Epithelial cell of esophagus (primary cell): Measurements from ENCODE around the gene VPS9D1.

Experiments
- DNase-seq: peaks from one replicate; pipeline ENCODE4 v3.0.0; 2010; ENCODE audit warnings: low read depth
- H3K4me3 ChIP-seq: 2 replicates; pipeline ENCODE4 v1.5.1; 2011; ENCODE audit warnings: mild to moderate bottlenecking, low read length, control low read depth
- TF ChIP-seq, protein P1 (sequence below): IDR thresholded peaks from 2 replicates; pipeline ENCODE4 v1.5.1; 2011; ENCODE audit warnings: low read depth, mild to moderate bottlenecking, low read length, control low read depth, inconsistent platforms; ENCODE audit not compliant: insufficient read depth; ENCODE audit errors: missing control alignments

VPS9D1 gene

DNA sequence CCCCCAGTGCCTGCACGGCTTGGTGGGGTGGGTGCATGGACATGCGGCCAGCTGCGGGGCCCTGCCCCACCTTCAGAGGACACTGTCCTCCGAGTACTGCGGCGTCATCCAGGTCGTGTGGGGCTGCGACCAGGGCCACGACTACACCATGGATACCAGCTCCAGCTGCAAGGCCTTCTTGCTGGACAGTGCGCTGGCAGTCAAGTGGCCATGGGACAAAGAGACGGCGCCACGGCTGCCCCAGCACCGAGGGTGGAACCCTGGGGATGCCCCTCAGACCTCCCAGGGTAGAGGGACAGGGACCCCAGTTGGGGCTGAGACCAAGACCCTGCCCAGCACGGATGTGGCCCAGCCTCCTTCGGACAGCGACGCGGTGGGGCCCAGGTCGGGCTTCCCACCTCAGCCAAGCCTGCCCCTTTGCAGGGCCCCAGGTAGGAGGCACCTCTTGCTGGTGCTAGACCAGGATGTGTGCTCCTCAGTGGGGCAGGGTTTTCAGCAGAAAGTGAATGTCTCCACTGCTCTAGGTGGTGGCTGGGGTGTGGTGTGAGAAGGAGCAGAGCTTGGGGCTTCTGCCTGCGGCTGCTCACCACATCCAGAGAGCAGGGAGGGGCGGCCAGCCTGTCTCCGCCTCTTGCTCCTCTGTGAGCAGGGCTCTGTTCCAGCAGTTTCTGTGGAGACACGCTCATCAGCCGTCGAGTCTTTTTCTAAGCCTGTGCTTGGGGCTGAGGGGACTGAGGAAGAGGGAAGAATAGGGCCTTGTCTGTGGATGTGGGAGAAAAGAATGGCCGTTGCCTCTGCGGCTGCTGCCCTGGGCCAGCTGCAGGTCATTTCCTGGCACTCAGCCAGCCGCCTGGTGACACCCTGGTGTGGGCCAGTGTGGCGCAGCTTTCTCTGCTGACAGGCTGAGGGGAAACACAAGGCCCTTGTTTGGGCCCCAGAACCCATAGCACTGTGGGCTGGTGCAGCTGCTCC lies 2.9 kb upstream of the VPS9D1 start:
- TF ChIP-seq, protein P1, sequence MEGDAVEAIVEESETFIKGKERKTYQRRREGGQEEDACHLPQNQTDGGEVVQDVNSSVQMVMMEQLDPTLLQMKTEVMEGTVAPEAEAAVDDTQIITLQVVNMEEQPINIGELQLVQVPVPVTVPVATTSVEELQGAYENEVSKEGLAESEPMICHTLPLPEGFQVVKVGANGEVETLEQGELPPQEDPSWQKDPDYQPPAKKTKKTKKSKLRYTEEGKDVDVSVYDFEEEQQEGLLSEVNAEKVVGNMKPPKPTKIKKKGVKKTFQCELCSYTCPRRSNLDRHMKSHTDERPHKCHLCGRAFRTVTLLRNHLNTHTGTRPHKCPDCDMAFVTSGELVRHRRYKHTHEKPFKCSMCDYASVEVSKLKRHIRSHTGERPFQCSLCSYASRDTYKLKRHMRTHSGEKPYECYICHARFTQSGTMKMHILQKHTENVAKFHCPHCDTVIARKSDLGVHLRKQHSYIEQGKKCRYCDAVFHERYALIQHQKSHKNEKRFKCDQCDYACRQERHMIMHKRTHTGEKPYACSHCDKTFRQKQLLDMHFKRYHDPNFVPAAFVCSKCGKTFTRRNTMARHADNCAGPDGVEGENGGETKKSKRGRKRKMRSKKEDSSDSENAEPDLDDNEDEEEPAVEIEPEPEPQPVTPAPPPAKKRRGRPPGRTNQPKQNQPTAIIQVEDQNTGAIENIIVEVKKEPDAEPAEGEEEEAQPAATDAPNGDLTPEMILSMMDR, result no peak
- peak; percentile 43 for DNase-seq
- H3K4me3 ChIP-seq, result peak overlapping the region; percentile 62

DNA sequence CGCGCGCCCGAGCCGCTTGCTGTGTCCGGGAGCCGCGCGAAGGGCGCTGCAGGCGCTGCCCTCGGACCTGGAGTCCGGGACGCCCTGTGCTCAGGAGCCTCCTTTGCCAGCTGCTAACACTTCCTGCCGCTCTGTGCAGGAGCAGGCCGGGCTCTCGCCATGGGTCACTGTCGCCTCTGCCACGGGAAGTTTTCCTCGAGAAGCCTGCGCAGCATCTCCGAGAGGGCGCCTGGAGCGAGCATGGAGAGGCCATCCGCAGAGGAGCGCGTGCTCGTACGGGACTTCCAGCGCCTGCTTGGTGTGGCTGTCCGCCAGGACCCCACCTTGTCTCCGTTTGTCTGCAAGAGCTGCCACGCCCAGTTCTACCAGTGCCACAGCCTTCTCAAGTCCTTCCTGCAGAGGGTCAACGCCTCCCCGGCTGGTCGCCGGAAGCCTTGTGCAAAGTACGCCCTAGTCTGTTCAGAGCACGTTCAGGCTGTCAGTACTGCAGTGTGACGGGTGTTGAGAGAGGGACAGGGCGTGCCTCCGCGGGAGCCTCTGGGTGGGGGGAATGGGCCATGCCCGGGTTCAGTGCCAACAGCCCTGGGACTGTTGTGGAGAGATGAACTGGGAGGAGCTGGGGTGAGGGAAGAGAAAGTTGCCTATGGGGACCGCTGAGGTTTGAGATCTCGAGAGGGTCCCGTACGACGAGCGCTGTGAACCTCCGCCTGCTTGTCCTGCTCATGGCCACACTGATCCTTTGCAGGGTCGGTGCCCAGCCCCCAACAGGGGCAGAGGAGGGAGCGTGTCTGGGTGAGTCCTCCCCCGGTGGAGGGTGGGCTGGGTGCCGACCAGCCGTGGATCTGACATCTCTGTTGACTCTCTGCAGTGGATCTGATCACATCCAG lies 1.9 kb upstream of the VPS9D1 start:
- TF ChIP-seq, protein P1, result no peak
- peak; percentile 85 for DNase-seq
- H3K4me3 ChIP-seq, result peak overlapping the region; percentile 62

DNA sequence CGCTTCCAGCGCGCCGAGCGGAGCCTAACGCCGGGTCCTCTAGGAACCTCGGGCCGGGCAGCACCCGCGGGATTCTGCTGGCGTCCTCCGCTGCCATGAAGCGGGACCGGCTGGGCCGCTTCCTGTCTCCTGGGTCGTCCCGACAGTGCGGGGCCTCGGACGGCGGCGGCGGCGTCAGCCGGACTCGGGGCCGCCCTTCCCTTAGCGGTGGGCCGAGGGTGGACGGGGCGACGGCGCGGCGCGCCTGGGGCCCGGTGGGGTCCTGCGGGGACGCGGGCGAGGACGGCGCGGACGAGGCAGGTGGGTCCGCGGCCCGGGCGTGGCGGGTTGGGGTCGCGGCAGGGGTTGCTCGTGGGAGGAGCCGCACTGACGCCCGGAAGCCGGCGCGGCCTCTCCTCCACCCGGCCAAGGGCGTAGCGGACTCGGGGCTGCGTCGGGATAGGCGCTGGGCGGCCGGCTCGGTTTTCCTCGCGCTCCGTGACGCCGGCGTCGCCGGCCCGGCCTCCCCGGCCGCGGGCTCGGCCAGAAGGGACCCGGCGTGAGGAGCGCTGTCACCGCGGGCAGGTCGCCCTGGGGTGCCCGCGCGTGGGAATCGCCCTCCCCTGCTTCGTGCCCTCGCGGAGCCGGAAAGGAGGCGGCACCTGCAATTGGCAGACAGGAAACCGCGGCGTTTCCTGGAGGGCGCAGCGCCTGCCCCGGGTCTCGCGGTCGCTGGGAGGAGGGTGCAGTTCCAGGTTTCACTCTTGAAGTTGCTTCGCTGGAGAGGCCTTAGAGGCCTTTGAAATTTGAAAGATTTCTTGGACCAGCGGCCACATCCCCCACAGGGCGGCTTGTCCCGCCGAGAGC lies 1.1 kb upstream of the VPS9D1 start:
- peak overlapping the region; percentile 62 for H3K4me3 ChIP-seq
- TF ChIP-seq, protein P1, result no peak
- peak; percentile 64 for DNase-seq

DNA sequence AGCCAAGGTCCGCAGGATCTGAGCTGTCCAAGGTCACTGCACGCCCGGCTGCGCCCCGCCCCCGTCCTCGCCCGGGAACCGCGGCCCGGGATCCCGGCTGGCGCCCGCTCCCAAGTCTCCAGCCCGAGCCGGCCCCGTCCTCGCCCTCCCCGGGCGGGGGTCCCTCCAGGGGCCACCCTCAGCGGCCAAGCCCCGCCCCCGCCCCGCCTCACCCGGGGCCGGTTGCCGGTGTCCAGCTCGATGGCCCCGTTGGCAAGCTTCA lies 216 bp downstream of the VPS9D1 start:
- peak overlapping the region; percentile 62 for H3K4me3 ChIP-seq
- no peak for DNase-seq
- TF ChIP-seq, protein P1, result no peak

DNA sequence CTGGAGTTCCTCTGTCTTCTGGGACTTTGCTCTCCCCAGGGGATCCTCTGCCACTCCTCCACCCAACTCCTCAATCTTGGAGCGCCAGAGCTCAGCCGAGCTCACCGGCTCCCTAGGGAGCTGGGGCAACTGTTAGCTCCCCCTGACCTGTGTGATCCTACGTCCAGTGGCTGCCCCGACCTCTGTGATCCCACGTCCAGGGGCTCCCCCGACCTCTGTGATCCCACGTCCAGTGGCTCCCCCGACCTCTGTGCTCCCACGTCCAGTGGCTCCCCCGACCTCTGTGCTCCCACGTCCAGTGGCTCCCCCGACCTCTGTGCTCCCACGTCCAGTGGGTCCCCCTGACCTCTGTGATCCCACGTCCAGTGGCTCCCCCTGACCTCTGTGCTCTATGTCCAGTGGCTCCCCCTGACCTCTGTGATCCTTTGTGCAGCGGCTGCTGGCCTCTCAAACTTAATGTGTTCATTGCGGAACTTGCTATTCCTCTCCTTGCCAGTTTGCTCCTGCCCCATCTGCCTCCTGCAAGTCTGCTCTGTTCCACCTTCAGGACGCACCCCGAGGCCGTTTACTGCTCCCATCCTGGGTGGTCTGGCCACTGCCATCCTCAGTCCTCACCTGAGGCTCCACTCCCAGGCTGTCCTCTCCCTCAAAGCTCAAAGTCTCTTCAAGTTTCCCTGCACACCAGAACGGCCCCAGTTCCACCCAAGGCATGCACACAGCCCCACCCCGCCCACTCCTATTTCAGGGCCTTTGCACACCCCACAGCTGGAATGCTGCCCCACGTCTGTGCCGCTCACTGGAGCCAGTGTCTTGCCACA lies 2.8 kb downstream of the VPS9D1 start:
- no peak overlapping the region for H3K4me3 ChIP-seq
- no peak for DNase-seq
- TF ChIP-seq, protein P1, result no peak

DNA sequence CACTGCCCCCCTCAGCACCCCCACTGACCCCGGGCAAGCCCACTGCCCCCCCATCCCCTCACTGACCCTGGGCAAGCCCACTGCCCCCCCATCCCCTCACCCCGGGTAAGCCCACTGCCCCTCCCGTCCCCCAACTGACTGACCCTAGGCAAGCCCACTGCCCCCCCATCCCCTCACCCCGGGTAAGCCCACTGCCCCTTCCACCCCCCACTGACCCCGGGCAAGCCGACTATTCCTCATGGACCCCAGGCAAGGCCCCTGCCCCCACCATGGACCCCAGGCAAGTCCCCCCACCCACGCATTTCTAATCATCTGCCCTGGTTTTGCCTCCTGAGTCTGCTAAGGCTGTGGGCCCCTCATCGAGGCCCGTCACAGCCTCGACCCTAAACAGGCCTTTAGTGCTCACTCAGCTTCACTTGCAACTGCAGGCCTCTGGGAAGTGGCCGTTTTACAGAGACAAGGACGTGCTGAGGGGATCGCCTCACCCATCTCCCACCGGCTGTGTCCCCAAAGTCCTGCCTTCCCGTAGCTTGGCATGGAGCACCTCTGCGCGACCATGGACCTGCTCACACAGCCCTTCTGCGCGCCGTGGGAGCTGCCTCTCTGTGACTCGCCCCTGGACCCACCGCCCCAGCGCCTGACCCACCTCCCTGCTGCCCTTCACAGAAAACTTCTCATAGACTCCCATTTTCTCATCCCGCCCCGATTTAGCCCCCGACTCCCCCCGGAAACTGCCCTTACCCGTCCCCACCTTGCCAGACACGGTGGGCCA lies 3.6 kb downstream of the VPS9D1 start:
- no peak for DNase-seq
- H3K4me3 ChIP-seq, result no peak overlapping the region

More for the DNA sequence above, 3.6 kb downstream of the VPS9D1 start:
- TF ChIP-seq, protein P1, result no peak
